GM18868 (cell line): ENCODE data around the gene EIF5.

Source experiments
- ATAC-seq: cut with Tn5 transposase; IDR thresholded peaks from one replicate; pipeline ENCODE4 v1.9.1; 2021; ENCODE audit warnings: mild to moderate bottlenecking, moderate library complexity; ENCODE audit not compliant: unreplicated experiment

Gene EIF5

DNA sequence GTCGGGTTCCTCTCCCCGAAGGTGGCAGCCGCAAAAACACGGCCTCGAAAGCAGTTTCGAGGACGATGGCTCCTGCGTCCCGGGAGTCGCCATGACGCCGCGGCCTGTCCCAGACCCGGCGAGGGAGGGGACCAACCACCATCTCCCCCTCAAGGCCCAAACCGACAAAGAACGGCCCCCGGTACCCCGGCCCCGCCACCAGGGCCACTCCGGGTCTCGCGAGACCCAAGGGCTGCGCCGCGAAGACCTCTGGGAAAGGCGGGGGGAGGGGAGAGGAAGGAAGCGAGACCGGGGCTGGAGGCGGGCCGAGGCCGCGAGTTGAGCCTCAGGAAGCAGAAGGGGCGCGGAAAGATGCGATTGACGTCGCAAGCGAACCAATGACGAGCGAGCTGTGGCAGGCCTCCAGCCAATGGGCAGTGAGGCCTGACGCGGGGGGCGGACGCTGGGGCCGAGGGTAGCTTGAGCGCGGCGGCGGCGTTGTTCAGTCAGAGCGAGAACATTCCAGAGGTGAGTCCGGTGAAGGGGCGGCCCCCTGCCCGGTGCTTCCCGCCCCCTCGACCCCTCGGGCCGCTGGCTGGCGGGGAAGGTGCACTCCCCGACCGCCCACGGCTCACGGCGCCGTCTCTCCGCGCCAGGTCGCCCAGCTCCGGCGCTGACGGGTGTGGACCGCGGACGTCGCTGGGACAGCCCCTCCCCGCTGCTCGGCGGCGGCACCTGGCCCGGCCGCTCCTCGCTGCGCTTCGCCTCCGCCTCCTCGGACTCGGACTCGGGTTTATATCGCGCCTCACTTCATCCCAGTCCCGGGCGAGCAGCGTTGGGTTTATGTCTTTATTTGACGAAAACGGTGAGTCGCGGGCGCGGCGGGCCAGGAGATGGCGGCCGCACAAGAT, at the start of gene EIF5:
Gene EIF5, plus strand, starts transcription at position 484 of the 890 bp plus-strand sequence. CDS start 1,624 bp downstream, outside the sequence.
- peak; percentile 90 for ATAC-seq

- no peak for ATAC-seq
Measured at GRCh38 chr14:103284574-103285467, 49.2 kb upstream of the EIF5 start.

- ATAC-seq = no peak
Measured at GRCh38 chr14:103286460-103286859, 47.6 kb upstream of the EIF5 start.

GRCh38 chr14:103286968-103287850, 46.8 kb upstream of the EIF5 start:
- ATAC-seq = no peak

DNA sequence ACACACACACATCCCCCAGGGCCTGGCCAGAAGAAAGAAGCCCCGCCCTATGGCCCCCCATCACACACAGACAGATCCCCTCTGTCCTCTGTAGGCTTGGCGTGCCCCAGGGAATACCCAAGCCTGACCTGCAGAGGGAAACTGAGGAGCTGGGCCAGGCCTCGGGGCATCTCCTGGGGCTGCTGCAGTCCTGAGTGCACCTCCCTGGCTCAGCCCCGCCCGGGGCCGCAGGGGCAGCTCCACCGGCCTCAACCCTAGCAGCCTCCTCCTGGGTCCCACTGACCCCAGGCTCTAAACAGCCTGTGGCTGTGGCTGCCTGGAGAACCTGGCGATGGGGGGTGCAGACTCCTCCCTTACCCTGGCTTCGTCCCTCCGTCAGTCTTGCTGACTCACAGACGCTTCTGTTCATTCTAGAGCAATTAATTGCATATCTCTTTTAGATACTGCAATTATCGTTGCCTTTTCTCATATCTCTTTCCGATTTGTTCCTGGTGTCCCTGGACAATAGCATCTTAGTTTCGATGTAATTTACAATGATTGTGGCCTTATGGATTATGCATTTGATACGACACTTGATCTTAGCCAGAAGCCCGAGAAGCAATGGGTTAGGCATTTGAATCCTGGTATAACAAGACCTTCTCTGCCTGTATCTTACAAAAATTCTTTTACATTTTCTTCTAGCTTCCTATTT, 45.8 kb upstream of the EIF5 start:
- ATAC-seq = no peak

GRCh38 chr14:103290056-103290455, 44.0 kb upstream of the EIF5 start:
- no peak for ATAC-seq

DNA sequence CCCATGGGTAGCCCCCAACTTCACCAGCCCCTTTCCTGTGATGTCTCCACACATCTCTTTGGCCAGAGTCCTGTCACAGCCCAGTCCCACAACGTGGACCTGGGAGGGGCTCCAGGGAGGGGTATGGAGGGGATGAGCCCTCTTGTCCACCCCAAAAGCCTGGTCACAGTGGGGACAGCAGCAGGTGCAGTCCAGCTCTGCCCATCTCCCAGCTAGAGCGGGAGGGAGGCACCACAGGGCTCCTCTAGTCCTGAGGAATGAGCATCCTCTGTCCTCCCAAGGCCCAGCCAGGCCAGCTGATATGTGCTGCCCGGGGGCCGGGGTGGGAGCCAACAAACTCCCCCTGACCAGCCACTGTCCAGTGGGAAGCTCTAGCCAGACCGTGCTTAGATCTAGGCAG, 43.5 kb upstream of the EIF5 start:
- ATAC-seq = no peak

DNA sequence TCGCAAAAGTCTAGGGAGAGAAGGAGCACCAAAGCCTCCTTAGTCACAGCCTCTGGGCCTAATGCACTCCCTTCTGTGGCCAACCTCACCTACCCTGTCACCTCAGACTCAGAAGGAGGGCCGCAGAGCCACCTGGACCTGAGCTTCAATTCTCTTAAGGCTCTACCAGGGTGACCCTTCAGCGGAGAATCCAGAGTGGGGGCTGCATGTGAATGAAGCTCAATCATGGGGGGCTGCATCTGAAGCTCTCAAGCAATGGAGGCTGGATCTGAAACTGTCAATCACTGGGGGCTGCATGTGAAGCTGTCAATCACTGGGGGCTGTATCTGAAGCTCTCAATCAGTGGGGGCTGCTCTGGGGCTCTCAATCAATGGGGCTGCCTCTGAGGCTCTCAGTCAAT, 43.1 kb upstream of the EIF5 start:
- ATAC-seq = no peak

- peak; percentile 65 for ATAC-seq
Measured at GRCh38 chr14:103292426-103293374, 41.3 kb upstream of the EIF5 start.

DNA sequence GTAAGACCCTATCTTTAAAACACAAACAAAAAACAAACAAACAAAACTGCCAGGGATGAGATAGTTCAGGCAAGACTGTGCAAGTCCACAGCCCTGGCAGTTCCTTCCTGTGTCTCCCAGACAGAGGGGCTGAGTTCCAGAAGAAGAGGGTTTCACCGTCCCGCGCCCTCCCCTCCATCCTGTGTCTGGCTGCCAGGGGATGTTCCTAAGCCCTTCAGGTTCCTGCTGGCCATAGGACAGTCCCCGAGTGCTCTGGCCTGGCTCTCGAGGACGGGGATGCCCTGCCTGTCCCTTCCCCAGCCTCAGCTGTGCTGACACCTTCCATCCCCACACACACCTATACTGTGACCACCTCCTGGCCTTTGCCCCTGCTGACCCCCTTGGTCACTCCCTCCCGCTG, 40.6 kb upstream of the EIF5 start:
- ATAC-seq = no peak

- ATAC-seq = no peak
Measured at GRCh38 chr14:103294091-103294490, 39.9 kb upstream of the EIF5 start.

DNA sequence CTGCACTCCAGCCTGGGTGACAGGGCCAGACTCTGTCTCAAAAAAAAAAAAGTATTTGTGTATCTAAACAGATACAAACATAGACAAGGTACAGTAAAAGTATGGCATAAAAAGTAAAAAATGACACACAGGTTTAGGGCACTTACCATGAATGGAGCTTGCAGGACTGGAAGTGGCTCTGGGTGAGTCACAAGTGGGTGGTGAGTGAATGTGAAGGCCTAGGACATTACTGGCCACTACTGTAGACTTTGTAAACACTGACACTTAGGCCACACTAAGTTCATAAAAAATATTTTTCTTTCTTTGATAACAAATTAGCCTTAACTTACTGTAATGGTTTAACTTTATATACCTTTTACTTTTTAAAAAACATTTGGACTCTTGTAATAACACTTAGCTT, 38.0 kb upstream of the EIF5 start:
- ATAC-seq = no peak

DNA sequence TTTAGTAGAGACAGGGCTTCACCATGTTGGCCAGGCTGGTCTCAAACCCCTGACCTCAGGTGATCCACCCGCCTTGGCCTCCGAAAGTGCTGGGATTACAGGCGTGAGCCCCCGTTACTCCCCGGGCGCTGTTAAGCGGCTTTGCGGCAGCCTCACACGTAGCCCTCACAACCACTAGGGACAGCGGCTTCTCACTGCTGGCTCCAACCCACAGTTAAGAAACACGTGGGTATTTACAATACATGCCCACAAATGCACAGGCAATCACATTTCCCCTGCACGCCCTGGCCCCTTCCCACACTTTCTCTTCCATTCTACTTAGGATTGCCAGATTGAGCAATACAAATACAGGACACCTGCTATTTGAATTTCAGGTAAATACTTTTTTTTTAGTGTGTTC, 37.0 kb upstream of the EIF5 start:
- ATAC-seq = no peak

DNA sequence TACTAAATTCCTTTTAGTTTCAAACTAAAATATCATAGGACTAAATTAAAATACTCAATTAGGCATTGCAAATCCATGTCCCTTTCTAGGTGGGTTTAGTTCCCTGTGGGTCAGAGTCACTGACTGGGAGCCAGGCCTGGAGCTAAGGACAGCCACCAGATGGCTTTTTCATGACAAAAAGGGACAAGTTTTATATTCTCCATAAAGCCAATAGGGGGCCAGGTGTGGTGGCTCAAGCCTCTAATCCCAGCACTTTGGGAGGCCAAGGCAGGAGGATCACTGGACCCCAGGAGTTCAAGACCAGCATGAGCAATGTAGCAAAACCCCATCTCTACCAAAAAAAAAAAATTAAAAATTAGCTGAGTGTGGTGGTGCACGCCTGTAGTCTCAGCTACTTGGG, 35.4 kb upstream of the EIF5 start:
- ATAC-seq = no peak

- ATAC-seq = no peak
Measured at GRCh38 chr14:103301512-103302354, 32.3 kb upstream of the EIF5 start.

DNA sequence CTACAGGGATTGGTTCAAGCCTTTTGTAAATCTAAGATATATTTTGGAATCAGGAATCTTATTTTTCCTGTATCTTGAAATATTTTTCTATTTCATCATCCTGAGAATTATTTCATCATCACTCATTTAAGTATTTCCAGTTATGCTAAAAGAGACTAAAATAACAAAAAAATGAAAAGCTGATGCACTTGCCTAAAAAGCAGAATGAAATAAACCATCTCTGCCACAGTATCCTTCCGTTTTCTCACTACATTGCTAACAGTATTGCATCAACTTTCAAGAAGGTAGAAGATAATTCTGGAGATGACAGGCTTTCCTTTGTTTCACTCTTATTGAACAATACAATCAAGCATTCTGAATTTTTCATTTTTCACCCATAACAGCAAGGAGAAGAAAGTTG, 31.1 kb upstream of the EIF5 start:
- ATAC-seq = no peak

DNA sequence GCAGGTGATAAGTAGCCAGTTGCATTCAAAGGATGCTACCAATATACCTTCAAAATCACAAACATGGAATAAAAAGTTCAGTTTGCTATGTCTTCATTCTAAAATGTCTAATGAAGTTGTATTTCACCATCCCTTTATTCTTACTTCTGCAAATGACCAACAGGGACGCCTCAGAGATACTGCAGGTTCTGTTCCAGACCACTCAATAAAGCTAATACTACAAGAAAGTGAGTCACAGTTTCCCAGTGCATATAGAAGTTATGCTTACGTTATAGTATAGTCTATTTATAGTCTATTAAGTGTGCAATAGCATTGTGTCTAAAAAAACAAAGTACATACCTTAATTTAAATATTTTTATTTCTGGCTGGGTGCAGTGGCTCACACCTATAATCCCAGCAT, 29.3 kb upstream of the EIF5 start:
- no peak for ATAC-seq
